Memory B cell (primary cell): ENCODE results near the gene CHD2.

Source experiments
- ATAC-seq: fragments of 150-1000 bp; cut with Tn5 transposase; 2 replicates; pipeline ENCODE4 v1.10.0; 2021; ENCODE audit warnings: low read depth, mild to moderate bottlenecking, moderate library complexity
- DNase-seq, 2 donors: peaks; one replicate each; pipeline ENCODE4 v3.0.0; 2022; ENCODE audit warnings: low spot score in 2 of 2
- H3K27ac Mint-ChIP-seq: one replicate; pipeline ENCODE4 v1.8.0; 2022; ENCODE audit warnings: mild to moderate bottlenecking, moderate library complexity, mixed read lengths
- H3K27me3 Mint-ChIP-seq: one replicate; pipeline ENCODE4 v1.8.0; 2022; ENCODE audit warnings: mixed read lengths
- H3K36me3 Mint-ChIP-seq: one replicate; pipeline ENCODE4 v1.8.0; 2022; ENCODE audit warnings: mild to moderate bottlenecking, mixed read lengths
- H3K4me1 Mint-ChIP-seq: one replicate; pipeline ENCODE4 v1.8.0; 2022; ENCODE audit warnings: mixed read lengths
- H3K4me3 Mint-ChIP-seq: one replicate; pipeline ENCODE4 v1.8.0; 2022; ENCODE audit warnings: mild to moderate bottlenecking, moderate library complexity, mixed read lengths
- H3K9me3 Mint-ChIP-seq: one replicate; pipeline ENCODE4 v1.8.0; 2022; ENCODE audit warnings: mixed read lengths

The CHD2 gene

GRCh38 chr15:93067649-93068085 is 167.5 kb downstream of the CHD2 start:
- no peak for DNase-seq

GRCh38 chr15:93068581-93069199 is 168.6 kb downstream of the CHD2 start:
- H3K36me3 Mint-ChIP-seq = no peaks in the 10 kb centered on the region
- ATAC-seq (no peak), DNase-seq (no peak)
- no peak overlapping the region for H3K27ac Mint-ChIP-seq
- H3K4me3 Mint-ChIP-seq = no peak overlapping the region
- H3K4me1 Mint-ChIP-seq = peaks cover 6% of the 10 kb centered on the region
- H3K27me3 Mint-ChIP-seq = peaks cover 18% of the 10 kb centered on the region
- no peaks in the 10 kb centered on the region for H3K9me3 Mint-ChIP-seq

More at GRCh38 chr15:93067649-93068085, 167.5 kb downstream of the CHD2 start:
- Mint-ChIP-seq H3K4me3 (no peak overlapping the region), H3K27me3 (peaks cover 14% of the 10 kb centered on the region), H3K36me3 (no peaks in the 10 kb centered on the region), H3K4me1 (peaks cover 3% of the 10 kb centered on the region), H3K27ac (no peak overlapping the region), H3K9me3 (no peaks in the 10 kb centered on the region)
- no peak for ATAC-seq

- ATAC-seq = no peak
- H3K4me3 Mint-ChIP-seq = no peak overlapping the region
- H3K27ac Mint-ChIP-seq = no peak overlapping the region
- peaks cover 24% of the 10 kb centered on the region for H3K27me3 Mint-ChIP-seq
- no peaks in the 10 kb centered on the region for H3K9me3 Mint-ChIP-seq
- DNase-seq = no peak
- H3K36me3 Mint-ChIP-seq = no peaks in the 10 kb centered on the region
- peaks cover 9% of the 10 kb centered on the region for H3K4me1 Mint-ChIP-seq
These were observed 170.0 kb downstream of the CHD2 start for GRCh38 chr15:93070132-93070531.

GRCh38 chr15:93070551-93071296 is 170.6 kb downstream of the CHD2 start:
- DNase-seq (no peak), ATAC-seq (no peak)
- Mint-ChIP-seq H3K4me3 (no peak overlapping the region), H3K4me1 (peaks cover 9% of the 10 kb centered on the region), H3K36me3 (no peaks in the 10 kb centered on the region), H3K27ac (no peak overlapping the region), H3K27me3 (peaks cover 24% of the 10 kb centered on the region), H3K9me3 (no peaks in the 10 kb centered on the region)

GRCh38 chr15:93071469-93071936 is 171.4 kb downstream of the CHD2 start:
- no peaks in the 10 kb centered on the region for H3K36me3 Mint-ChIP-seq
- H3K27me3 Mint-ChIP-seq = peaks cover 27% of the 10 kb centered on the region
- ATAC-seq (no peak), DNase-seq (no peak)
- H3K4me3 Mint-ChIP-seq = no peak overlapping the region
- H3K9me3 Mint-ChIP-seq = no peaks in the 10 kb centered on the region
- peaks cover 9% of the 10 kb centered on the region for H3K4me1 Mint-ChIP-seq
- H3K27ac Mint-ChIP-seq = no peak overlapping the region

GRCh38 chr15:93072011-93072410 is 171.9 kb downstream of the CHD2 start:
- Mint-ChIP-seq H3K36me3 (no peaks in the 10 kb centered on the region), H3K4me1 (peaks cover 9% of the 10 kb centered on the region), H3K9me3 (no peaks in the 10 kb centered on the region), H3K27me3 (peaks cover 30% of the 10 kb centered on the region), H3K27ac (no peak overlapping the region), H3K4me3 (peak overlapping the region; percentile 32)
- no peak for DNase-seq
- ATAC-seq = no peak

- Mint-ChIP-seq H3K27ac (no peak overlapping the region), H3K27me3 (peaks cover 27% of the 10 kb centered on the region), H3K4me3 (peak overlapping the region; percentile 74), H3K9me3 (no peaks in the 10 kb centered on the region), H3K36me3 (no peaks in the 10 kb centered on the region), H3K4me1 (peaks cover 9% of the 10 kb centered on the region)
- ATAC-seq (no peak), DNase-seq (no peak)
These were observed 172.6 kb downstream of the CHD2 start for GRCh38 chr15:93072411-93073394.

GRCh38 chr15:93073465-93073952 is 173.4 kb downstream of the CHD2 start:
- DNase-seq = no peak
- Mint-ChIP-seq H3K27ac (no peak overlapping the region), H3K36me3 (no peaks in the 10 kb centered on the region), H3K4me3 (peak overlapping the region; percentile 74), H3K27me3 (peaks cover 26% of the 10 kb centered on the region), H3K9me3 (no peaks in the 10 kb centered on the region), H3K4me1 (peaks cover 9% of the 10 kb centered on the region)
- ATAC-seq = no peak

GRCh38 chr15:93074599-93074998 is 174.5 kb downstream of the CHD2 start:
- H3K27ac Mint-ChIP-seq = no peak overlapping the region
- peaks cover 25% of the 10 kb centered on the region for H3K27me3 Mint-ChIP-seq
- H3K4me1 Mint-ChIP-seq = peaks cover 9% of the 10 kb centered on the region
- DNase-seq (no peak), ATAC-seq (no peak)
- no peaks in the 10 kb centered on the region for H3K9me3 Mint-ChIP-seq
- H3K36me3 Mint-ChIP-seq = no peaks in the 10 kb centered on the region
- H3K4me3 Mint-ChIP-seq = no peak overlapping the region

GRCh38 chr15:93076217-93076616 is 176.1 kb downstream of the CHD2 start:
- DNase-seq (no peak), ATAC-seq (no peak)
- Mint-ChIP-seq H3K4me3 (no peak overlapping the region), H3K4me1 (peaks cover 9% of the 10 kb centered on the region), H3K27ac (no peak overlapping the region), H3K36me3 (no peaks in the 10 kb centered on the region), H3K27me3 (peaks cover 27% of the 10 kb centered on the region), H3K9me3 (no peaks in the 10 kb centered on the region)

- Mint-ChIP-seq H3K4me1 (peaks cover 9% of the 10 kb centered on the region), H3K27ac (no peak overlapping the region), H3K27me3 (peaks cover 23% of the 10 kb centered on the region), H3K9me3 (no peaks in the 10 kb centered on the region), H3K36me3 (no peaks in the 10 kb centered on the region), H3K4me3 (no peak overlapping the region)
- ATAC-seq (no peak), DNase-seq (no peak)
These were observed 176.8 kb downstream of the CHD2 start for GRCh38 chr15:93076875-93077274.
